NCI-H526 treated with DMSO at 0.1 percent for 48 hours (cell line): Measurements from ENCODE around the gene LILRA5.
"Not testable (repeated sequence)": the region's sequence is repeated elsewhere in the genome, so short reads cannot be mapped to it uniquely, and the experiment has no call there.

Source experiments
- DNase-seq: peaks from one replicate; lab custom pipeline; 2025; lab: John Stamatoyannopoulos, UW

The LILRA5 gene

DNA sequence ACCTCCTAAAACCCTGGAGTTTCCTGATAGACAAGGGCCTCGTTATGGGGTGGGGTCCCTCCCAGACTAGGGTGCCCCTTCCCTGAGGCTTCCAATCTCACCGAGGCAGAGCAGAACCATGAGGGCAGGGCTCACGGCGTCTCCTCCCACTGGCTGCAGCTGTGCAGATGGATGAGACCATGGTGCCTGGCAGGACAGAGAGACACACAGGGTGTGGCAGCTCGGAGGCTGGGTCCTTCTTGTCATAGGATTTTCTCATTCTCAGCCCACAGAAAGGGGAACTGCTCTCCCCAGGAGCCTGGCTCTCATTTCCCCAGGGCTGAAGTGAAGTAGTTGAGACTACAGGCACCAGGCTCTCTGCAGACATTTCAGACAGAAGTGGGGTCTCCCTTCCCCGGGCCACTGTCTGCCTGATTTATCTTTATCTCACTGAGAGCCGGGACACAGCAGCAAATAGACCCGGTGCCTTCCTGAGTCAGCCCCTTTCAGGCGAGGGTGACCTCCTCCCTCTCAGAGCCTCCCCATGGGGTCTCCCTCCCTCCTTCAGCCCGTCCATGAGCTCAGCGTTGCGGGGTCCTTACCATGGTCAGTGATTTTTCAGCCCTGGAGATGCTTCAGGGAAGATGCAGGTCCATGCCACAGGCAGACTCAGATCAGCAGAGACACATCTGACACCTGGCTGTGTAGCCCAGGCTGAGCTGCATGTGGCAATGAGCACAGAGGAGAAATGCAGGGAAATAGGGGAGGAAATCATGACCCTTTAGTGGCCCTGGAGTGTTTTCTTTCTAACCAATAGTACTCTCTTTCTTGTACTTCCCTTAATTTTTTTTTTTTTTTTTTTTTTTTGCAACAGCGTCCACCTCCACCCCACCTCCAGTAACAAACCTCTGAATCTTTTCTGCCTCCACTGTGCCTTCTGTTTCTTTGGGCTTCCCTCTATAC, at the start of gene LILRA5:
LILRA5 (minus strand) TSS at position 731 of the 942 bp plus-strand sequence; CDS start at position 584, 147 bp downstream.
- no peak for DNase-seq

DNA sequence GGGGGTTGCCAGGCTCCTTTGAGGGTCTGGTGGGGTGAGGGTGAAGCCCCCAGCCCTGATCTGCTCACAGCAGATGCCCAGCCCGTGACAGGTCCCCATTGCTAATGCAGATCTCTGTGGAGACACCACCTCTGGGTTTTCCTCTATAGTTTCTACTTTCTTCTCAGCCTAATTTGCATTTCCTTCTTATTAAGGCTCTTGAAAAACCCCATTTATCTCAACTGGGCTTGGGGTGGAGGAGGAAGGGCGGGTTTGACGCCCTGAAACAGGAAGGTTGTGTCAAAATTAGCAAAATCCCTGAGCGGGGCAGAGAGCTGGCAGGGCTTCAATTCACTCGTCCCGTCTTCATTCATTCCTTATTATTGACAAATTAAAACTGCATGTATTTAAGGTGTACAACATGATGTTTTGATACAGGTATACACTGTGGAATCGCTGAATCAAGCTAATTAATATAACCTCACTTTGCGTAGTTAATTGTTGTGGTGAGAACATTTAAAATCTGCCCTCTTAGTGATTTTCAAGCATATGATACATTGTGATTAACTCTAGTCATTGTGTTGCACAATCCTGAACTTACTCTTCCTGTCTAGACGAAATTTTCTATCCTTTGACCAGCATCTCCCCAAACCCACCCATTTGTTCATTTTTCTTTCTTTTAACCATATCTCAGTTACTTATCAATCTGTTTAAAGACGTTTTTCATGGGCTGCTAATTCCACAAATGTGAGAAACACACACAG, 48.9 kb upstream of the LILRA5 start:
- DNase-seq: not testable (repeated sequence)

DNA sequence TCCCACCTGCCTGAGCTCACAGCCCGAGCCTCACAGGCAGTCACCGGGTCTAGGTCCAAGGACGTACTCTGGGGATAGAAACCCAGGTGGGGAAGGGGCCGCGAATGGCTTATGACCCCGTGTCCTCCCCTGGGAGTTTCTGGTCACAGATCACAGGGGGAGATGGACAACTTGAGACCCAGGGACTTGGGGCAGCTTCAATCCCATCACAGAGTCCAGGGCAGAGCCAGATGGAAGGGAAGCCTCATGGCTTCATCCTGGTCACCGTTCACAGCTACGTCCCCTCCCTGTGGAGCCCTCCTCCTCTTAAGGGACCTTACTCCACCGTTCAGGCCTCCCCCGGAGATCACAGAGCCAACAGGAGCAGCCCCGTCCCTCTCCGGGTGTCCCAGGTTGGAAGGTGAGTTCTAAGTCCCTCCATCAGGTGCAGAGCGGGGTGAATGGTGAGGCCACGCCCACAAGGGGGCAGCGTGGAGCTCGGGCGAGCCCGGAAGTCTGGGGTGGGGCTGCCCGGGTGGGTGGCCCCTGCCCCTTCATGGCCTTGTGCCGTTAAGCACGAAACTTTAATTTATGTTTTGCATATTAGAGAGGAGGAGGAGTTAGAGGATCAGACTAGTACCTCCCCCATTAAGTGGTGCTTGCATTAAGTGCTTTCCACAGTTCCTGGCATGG, 46.3 kb upstream of the LILRA5 start:
- DNase-seq: not testable (repeated sequence)

DNA sequence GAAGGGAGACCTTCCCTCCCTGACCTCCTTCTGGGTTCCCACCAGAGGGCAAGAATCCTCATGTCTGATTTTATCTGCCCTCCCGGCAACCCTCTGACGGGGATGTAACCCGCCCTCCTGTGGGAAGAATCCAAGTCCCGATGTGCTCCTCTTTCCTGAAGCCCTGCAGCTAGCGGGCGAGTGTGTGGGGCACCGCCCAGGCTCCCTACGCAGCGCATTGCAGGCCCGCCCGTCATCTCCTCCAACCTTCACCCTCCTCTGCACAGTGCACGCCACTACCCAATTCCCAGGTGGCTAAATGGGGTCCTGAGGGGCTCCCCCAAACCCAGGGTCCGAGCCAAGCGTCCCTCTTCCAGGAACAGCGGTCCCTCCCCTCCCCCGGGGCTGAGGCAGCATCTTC, 44.4 kb upstream of the LILRA5 start:
- no peak for DNase-seq

DNA sequence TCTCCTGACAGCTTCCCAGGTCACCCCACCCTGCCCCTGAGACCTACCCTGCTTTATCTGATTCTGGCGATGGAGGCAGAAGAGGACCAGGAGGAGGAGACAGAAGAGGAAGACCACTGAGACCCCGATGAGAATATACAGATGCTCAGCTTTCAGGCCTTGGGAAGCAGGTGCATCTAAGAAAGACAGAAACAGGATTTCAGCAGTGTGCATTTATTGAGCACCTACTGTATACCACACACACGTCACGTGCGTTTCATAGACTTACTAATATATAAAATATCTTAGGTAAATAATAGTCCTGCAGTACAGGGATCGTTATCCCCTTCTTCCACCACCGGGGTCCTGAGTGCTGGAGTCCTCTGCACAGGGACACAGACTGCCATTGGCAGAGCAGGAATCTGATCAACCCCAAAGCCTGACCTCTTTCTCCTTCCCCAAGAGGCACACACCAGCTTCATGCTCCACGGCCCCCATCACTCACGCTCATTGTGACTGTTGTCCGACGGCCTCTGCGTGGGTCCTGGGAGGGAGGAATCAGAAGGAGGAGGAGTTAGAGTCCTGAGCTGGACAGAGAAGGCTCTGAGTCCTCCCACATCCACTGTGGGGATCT, 43.6 kb upstream of the LILRA5 start:
- no peak for DNase-seq

DNA sequence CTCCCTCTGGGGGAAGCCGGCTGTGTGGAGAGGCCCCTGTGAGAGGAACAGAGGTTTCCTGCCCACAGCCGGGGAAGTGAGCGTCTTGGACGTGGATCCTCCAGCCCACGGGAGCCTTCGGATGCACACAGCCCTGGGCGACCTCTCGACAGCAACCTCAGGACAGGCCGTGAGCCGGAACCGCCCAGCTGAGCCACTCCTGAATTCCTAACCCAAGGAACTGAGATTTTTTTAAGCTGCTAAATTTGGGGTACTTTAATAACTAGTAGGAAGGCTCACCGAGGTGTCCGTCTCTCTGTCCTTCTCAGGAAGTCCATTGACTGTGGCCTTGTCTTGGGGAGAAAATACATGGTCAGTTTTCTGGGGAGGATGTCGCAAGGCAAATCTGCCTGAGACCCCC, 42.7 kb upstream of the LILRA5 start:
- no peak for DNase-seq

DNA sequence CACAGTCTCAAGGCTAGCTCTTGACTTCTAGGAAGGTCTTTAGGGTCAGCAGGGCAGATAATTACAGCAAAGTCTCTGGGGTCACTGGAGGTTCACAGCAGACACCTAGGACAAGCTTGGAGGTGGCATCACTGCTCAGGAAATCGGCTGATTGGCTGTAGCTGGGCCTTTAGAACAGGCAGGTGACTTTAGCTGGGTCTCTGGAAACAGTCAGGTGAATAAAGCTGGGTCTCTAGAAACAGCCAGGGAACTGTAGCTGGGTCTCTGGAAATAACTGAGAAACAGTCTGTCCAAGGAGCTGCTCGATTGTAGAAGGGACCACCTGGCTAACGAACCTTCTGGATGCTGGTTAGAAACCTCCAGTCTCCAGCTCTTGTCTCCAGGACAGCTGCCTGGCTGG, 41.8 kb upstream of the LILRA5 start:
- DNase-seq: no peak

DNA sequence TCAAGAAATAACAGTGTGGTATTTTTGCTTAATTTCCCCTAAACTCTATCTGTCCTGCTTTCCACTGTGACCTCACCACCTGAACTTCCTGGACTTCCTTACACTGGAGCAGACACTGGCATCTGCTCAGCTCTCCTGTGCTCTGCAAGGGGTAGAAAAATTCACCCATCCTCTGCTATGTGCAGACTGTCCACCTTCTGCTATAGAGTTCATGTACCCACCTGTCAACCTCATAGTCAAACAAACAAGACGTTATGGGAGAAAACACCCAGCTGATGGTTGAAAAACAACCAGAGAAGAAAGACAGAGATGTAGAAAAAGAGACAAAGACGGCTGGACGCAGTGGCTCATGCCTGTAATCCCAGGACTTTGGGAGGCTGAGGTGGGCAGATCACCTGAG, 39.6 kb upstream of the LILRA5 start:
- no peak for DNase-seq

DNA sequence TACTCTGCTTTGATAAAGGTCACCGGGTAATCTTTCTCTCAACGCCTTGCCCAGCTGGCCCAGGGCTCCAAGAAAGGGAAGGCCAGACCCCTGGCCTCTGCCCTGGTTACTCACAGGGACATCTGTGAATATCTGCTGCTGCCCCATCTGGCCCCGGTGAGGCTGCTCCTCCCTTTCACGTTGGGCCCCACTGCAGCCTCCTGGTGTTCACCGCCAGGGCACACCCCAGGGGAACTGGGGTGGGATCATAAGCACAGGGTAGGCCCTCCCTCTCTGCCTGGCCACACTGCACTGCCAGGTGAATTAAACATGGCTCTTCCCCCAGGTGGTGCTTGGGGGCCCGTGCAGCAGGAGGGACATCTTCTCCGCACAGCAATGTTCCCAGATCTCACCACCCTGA, 39.1 kb upstream of the LILRA5 start:
- no peak for DNase-seq

DNA sequence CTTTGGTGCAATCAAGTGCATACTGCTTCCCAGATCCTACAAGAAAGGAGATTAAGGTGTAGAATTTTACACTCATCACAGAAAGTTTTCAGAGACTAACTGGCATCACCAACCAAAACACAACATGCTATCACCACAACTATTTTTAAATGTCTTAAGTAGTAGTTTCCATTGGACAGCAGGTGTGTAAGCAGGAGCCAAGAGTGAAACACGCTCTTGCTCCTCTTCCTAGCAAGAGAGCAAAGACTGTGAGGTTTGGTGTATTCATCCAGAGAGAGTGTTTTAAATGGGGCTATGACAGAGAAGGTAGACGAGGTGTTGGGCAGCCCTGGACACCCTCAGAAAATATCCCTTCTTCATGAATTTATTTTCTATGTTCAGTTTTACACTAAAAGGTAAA, 38.5 kb upstream of the LILRA5 start:
- no peak for DNase-seq

DNA sequence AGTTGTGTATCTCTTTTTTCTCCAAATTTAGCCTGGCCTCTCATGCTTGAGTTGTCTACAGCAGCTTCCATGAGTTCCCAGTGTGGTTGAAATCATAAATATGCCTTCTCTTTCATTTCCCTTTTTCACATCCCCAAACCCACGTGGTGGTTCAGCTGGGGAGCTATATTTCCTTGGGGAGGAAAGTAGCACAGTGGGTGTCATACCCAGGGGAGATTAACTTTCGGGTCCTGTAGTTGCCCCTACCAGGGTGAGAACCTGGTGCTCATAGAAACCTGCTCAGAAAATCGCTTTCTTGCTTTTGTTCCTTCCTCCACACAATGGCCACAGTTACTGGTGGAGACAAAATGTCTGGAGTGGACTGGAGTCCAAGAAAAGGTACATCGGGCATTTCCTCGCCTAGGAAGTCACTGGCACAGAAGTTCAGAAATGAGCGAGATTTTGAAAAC, 33.0 kb upstream of the LILRA5 start:
- DNase-seq: no peak

DNA sequence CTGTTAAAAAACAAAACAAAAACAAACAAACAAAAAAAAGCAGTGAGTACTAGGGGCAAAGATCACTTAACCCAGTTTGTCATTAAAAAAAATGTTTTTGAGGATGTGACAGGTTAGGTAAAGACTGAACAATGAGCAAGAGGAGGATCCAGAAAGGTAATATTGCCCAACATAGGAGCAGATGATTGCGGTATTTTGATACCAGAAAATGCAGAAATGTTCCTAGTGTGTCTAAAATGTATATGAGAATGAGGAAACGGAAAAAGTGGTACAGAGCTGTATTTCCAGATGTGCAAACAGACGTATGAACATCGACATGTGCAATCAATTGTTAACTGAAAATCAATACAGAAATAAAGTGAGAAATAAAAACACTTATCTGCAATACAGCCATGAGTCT, 30.9 kb upstream of the LILRA5 start:
- no peak for DNase-seq

DNA sequence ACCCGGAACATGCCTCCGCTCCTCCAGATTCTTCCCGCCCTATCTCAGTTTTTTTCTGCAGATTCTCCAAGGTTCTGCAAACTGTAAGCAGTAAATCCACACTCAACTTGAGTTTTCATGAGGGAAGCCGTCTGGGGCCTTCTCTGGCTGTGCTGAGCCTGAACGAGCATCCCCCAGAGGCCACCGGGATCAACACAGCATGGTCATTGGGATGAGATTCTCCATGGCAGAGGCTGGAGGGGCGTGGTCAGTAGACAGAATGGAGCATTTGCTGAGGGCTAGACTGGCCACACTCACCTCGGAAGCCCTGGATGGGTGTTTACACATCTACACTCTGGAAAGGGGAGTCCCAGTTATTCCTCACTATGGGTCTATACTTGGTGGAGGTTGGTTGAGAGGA, 28.3 kb upstream of the LILRA5 start:
- DNase-seq: no peak

DNA sequence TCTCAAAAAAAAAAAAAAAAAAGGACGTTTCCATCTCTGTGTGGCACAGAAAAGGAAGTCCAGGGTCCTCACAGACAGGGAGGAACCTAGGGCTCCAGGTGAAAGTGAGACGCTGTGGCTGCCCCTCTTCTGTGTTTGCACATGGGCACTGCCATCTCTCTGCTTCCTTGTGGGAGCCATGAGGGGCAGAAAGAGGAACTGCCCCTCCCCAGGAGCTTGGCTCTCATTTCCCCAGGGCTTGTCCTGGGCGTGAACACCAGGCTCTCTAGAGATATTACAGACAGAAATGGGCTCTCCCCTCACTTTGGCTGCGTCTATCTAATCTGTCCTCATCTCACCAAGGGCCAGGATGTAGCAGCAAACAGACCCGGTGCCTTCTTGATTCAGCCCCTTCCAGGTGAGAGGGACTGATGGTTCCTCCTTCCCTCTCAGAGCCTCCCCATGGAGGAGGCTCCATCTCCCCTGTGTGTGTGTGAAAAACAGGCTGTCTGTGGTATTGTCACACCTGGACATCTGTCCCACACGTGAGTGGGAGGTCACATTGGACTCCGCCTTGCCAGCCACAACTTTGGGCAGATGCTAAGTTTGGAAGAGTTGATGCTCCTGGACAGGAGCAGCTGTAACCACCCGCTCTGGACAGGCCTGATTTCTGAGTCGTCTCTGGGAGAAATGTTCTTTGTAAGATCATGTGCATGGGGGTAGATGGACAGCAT, 26.8 kb upstream of the LILRA5 start:
- no peak for DNase-seq

DNA sequence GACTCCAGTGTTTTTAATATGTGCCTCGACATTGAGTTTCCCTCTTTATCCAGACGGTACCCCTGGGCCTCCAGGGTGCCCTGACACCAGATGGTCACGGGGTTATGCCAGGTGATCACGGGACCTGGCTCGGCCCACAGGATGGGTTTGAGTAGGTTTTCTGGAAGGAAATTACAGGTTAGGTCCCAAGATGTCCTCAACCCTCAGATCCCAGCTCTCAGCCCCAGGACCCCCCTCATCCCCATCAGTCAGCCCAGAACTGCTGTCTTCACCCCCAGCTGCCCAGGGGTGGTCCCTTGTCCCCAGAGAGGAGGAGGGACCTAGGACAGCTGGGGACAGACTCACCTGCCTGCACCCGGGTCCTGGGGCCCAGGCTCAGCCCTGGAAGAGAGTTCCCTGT, 25.6 kb upstream of the LILRA5 start:
- DNase-seq: no peak

DNA sequence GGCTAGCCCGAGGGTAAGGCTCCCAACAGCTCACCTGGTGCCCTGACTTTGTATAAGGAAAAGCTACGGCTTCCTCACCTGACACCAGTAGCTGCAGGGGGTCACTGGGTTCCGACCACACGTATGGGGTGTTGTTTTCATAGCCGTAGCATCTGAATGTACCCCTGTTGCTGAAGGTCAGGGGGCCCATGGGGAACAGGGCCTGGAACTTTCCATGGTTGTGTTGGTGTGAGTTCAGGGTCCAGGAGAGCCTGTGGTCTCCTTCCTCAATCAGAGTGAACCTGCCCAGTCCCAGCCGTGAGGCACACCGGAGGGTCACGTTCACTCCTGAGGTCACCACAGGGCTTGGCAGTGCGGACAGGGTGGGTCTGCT, 24.9 kb upstream of the LILRA5 start:
- no peak for DNase-seq

DNA sequence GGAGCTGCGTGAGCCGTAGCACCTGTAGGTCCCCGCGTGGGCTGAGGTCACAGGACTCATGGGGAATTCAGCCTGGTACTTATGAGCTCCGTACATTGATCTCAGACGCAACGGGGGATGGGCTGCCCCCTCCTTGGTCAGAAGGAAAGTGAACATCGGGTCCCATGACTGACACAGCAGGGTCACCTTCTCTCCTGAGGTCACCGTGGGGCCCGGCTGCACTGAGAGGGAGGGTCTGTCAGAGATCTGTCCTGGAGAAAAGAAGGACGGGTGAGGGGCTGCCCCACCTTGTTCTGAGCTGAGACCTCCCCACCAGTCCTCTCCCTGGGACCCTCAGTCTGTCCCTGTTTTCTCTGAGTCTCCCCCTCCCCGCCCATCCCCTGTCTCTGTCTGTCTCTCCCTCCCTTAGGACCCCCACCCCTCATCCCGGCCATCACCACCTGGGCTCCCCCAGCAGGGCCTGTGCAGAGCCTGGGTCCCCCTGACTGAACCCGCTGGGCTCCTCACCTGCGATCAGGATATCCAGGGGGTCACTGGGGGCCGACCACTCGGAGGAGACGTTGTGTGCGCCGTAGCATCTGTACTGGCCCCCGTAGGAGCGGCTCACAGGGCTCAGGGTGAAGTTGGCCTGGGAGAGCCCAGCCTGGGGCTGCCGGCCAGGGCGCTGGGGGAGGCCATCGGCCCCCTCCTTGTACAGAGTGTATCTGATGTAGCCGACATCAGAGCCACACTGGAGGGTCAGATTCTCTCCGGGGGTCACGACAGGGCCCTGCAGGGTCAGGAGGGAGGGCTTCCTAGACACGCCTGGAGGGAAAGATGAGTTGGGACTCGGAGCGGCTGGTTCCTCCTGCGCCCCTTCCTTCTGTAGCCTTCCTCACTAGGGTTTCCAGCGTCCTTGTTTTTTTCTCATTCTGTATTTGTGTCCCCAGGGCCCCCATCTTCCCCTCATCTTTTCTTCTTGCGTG, 24.2 kb upstream of the LILRA5 start:
- no peak for DNase-seq

DNA sequence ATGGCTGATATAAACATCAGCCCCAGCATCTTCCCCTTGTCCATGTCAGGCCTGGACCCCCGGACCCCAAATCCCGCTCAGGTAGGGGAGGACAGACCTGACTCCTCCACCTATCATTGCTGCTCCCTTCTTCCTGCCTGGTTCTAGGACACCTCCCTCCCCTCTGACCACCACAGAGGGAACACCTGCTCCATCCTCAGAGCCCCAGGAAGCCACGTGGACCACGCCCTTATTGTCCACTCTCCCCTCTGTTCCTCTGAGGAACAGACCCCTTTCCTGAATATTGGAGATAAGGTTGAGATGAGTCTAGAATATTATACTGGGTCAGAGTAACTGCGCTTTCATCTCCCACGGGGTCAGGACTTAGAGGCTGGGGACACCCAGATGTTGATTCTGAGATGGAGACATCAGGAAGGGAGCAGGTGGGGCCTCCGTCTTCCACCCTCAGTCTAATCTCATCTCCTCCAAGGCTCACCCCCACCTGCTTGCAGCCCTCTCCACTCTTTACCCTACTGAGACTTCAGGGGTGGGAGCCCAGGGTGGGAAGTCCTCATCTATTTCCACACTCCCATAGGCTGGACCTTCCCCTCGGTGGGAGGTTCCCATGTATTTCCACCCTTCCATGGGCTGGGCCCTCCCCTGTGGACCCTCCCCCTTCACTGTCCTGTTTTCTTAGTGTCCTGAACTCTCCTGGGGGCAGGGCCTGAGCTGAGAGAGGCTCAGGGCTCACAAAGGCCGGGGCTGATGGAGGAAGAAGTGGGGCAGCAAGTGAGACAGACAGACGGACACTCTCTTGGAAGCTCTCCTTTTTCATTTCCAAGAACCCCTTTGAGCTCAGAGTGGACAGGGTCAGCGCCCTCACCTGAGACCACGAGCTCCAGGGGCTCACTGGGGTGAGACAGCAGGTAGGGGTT, 23.3 kb upstream of the LILRA5 start:
- no peak for DNase-seq

DNA sequence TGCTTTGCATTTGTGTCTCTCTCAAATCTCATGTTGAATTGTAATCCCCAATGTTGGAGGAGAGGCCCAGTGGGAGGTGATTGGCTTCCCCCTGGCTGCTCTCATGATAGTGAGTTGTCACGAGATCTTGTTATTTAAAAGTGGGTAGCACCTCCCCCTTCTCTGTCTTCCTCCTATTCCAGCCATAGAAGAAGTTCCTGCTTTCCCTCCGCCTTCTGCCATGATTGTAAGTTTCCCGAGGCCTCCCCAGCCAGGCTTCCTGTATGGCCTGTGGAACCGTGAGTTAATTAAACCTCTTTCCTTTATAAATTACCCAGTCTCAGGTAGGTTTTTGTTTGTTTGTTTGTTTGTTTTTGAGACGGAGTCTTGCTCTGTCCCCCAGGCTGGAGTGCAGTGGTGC, 22.2 kb upstream of the LILRA5 start:
- no peak for DNase-seq
